OCI-LY3 (cell line): Measurements from ENCODE around the gene ZFAND3.

ENCODE experiments used
- CTCF ChIP-seq: fragments of 200-600, 300-600 bp; sonication (generic); IDR thresholded peaks from 2 replicates; pipeline ENCODE4 v1.5.1; 2014; ENCODE audit warnings: antibody characterized with exemption, low read length, low read depth
- EZH2phosphoT487 ChIP-seq: fragments of 200-600 bp; shearing (Covaris generic); IDR thresholded peaks from 2 replicates; pipeline ENCODE4 v1.6.1; 2018; ENCODE audit warnings: antibody characterized with exemption, mixed run types, low read depth

DNA sequence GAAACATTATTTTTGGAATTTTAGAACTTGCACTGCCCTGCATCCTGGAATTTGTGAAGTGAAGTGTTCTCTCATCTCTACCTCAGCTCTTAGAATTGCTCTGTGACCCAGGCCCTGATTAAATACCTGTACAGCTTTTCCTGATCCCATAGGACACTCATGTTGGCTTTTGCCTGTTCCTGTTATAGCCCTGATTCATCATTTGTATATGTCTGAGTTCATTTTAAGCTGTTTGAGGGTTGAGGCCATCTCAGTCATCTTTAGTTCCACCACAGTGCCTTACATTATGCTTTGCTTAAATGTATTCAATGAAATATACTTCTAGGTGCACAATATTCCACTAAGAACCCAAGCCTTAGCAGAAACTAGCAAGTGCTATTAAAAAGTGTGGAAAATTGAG, 26.4 kb downstream of the ZFAND3 start:
- TF ChIP-seq CTCF (no peak), EZH2phosphoT487 (no peak)
